Vagina (tissue), 2 donors: Measurements from ENCODE around the gene AFF3. TPM values are rescaled to one million over a fixed set of nuclear protein-coding genes. Genes with fewer than 3 reads are reported as not detected.

Source experiments
- DNase-seq, 2 donors: peaks; one replicate each; pipeline ENCODE4 v3.0.0-alpha.2; 2017; ENCODE audit errors: extremely low spot score in 2 of 2
- H3K27ac ChIP-seq: fragments of 200-600 bp; sonication (generic); one replicate; pipeline ENCODE4 v1.5.1; 2019
- H3K27me3 ChIP-seq: fragments of 200-600 bp; sonication (generic); one replicate; pipeline ENCODE4 v1.5.1; 2019
- H3K36me3 ChIP-seq, 2 donors: fragments of 200-600 bp; sonication (generic); one replicate each; pipeline ENCODE4 v1.5.1; 2017 to 2019
- H3K4me1 ChIP-seq: fragments of 200-600 bp; sonication (generic); one replicate; pipeline ENCODE4 v1.5.1; 2019
- H3K4me3 ChIP-seq, 2 donors: fragments of 200-600 bp; sonication (generic); 1 replicate in 1 of 2; 2 replicates in 1 of 2; pipeline ENCODE4 v1.5.1; 2016 to 2019
- H3K9me3 ChIP-seq: fragments of 200-600 bp; sonication (generic); one replicate; pipeline ENCODE4 v1.5.1; 2019
- CTCF ChIP-seq, 3 experiments: fragments of 450-650 bp in 2 of 3; fragments of 200-600 bp in 1 of 3; sonication (generic) in 1 of 3; IDR thresholded peaks; one replicate each; pipeline ENCODE4 v1.5.1; 2017 to 2019; ENCODE audit warnings: antibody characterized with exemption in 3 of 3, mild to moderate bottlenecking in 2 of 3, moderate library complexity in 2 of 3
- POLR2A ChIP-seq, 2 donors: fragments of 450-650 bp; IDR thresholded peaks; one replicate each; pipeline ENCODE4 v1.6.1; 2017; ENCODE audit warnings: antibody characterized with exemption in 2 of 2, mild to moderate bottlenecking in 2 of 2, moderate library complexity in 2 of 2
- POLR2AphosphoS5 ChIP-seq, 2 donors: sonication (generic); formaldehyde crosslinking; IDR thresholded peaks; one replicate each; pipeline ENCODE4 v1.9.0; 2017; ENCODE audit warnings: antibody characterized with exemption in 2 of 2, mild to moderate bottlenecking in 2 of 2, low read depth in 1 of 2; ENCODE audit not compliant: insufficient read depth in 1 of 2
- intact Hi-C: fragments of 100-400 bp; cut with DNase I; formaldehyde crosslinking; loops from one replicate; pipeline ENCODE4 v1.15.1; 2023
- total RNA-seq: library from RNA; depleted of rRNA; stranded (reverse); fragments of >200 nt; gene quantifications from one replicate; pipeline ENCODE4 v1.2.3, GENCODE V29; 2016

Gene AFF3
- total RNA-seq, 1 donor from 2014 or later = 7.6 TPM

GRCh38 chr2:99648906-99649789, 493.2 kb downstream of the AFF3 start:
- TF ChIP-seq CTCF (IDR thresholded peaks at IDR 0.05) = no peak
- TF ChIP-seq POLR2AphosphoS5 (IDR thresholded peaks at IDR 0.05; ENCODE audit: insufficient read depth in 1 of 2, low read depth in 1 of 2) = no peak
- no peak for TF ChIP-seq POLR2A (IDR thresholded peaks at IDR 0.05)

GRCh38 chr2:99648178-99648844, 494.1 kb downstream of the AFF3 start:
- Histone ChIP-seq H3K4me3 (no peak overlapping the region), H3K36me3 (no peaks in the 10 kb centered on the region), H3K27me3 (no peaks in the 10 kb centered on the region), H3K27ac (peak overlapping the region; percentile 20), H3K4me1 (peaks cover 47% of the 10 kb centered on the region), H3K9me3 (no peaks in the 10 kb centered on the region)
- no peak for DNase-seq
- TF ChIP-seq POLR2AphosphoS5 (IDR thresholded peaks at IDR 0.05; ENCODE audit: insufficient read depth in 1 of 2, low read depth in 1 of 2) (peak in 1 of 2 donors; percentile 9), CTCF (IDR thresholded peaks at IDR 0.05) (no peak)
- intact Hi-C loops = no loop called here

More at GRCh38 chr2:99648906-99649789, 493.2 kb downstream of the AFF3 start:
- Histone ChIP-seq H3K36me3 (no peaks in the 10 kb centered on the region), H3K27me3 (no peaks in the 10 kb centered on the region), H3K4me1 (peaks cover 39% of the 10 kb centered on the region), H3K4me3 (no peak overlapping the region), H3K27ac (peak overlapping the region; percentile 20), H3K9me3 (no peaks in the 10 kb centered on the region)
- DNase-seq = no peak
- intact Hi-C loops = no loop called here

GRCh38 chr2:99645960-99646359, 496.4 kb downstream of the AFF3 start:
- no peak for DNase-seq

DNA sequence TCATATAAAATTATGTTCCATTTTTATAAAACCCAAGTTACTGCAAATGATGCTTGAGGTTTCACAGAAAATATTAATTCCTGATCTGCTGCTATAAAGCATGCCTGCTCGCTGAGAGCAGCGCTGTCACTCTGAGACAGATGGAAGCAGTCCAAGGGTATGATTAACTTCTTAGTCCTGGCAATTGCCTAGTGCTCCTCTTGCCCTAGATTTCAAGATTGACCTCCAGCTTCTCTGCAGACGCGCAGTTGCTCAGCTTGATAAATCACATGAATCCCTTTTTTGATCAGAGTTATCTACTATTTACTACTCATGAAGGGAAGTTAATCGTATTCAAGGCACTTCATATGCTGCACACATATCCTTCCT, 498.0 kb downstream of the AFF3 start:
- H3K27ac ChIP-seq = no peak overlapping the region
- H3K4me3 ChIP-seq = no peak overlapping the region
- no peaks in the 10 kb centered on the region for H3K27me3 ChIP-seq
- no peak for DNase-seq
- no peak for TF ChIP-seq CTCF (IDR thresholded peaks at IDR 0.05)
- TF ChIP-seq POLR2A (IDR thresholded peaks at IDR 0.05) = no peak
- no peak for TF ChIP-seq POLR2AphosphoS5 (IDR thresholded peaks at IDR 0.05; ENCODE audit: insufficient read depth in 1 of 2, low read depth in 1 of 2)
- H3K9me3 ChIP-seq = no peaks in the 10 kb centered on the region
- intact Hi-C loops = no loop called here
- H3K4me1 ChIP-seq = peaks cover 37% of the 10 kb centered on the region
- no peaks in the 10 kb centered on the region for H3K36me3 ChIP-seq

More at GRCh38 chr2:99645960-99646359, 496.4 kb downstream of the AFF3 start:
- Histone ChIP-seq H3K27ac (no peak overlapping the region), H3K27me3 (no peaks in the 10 kb centered on the region), H3K9me3 (no peaks in the 10 kb centered on the region), H3K36me3 (no peaks in the 10 kb centered on the region), H3K4me3 (no peak overlapping the region), H3K4me1 (peaks cover 47% of the 10 kb centered on the region)
- TF ChIP-seq POLR2A (IDR thresholded peaks at IDR 0.05) = no peak
- TF ChIP-seq POLR2AphosphoS5 (IDR thresholded peaks at IDR 0.05; ENCODE audit: insufficient read depth in 1 of 2, low read depth in 1 of 2) = no peak
- no peak for TF ChIP-seq CTCF (IDR thresholded peaks at IDR 0.05)
- intact Hi-C loops = no loop called here
